Ovary (tissue), 9 donors: ENCODE data around the gene ALOX12B. TPM values are rescaled to one million over a fixed set of nuclear protein-coding genes. Genes with fewer than 3 reads are reported as not detected.

Source experiments
- DNase-seq, 5 donors: peaks; one replicate each; pipeline ENCODE4 v3.0.0-alpha.2; 2019 to 2020
- H3K27ac ChIP-seq, 2 donors: fragments of 200-600 bp; one replicate each; pipeline versions ENCODE4 v1.5.1 to v1.8.0; 2019 to 2022
- H3K27me3 ChIP-seq: fragments of 200-600 bp; one replicate; pipeline ENCODE4 v1.8.0; 2022
- H3K36me3 ChIP-seq: fragments of 200-600 bp; sonication (generic); one replicate; pipeline ENCODE4 v1.5.1; 2019
- H3K4me1 ChIP-seq: one replicate; pipeline ENCODE4 v1.8.1; 2013; ENCODE audit warnings: mild to moderate bottlenecking, moderate library complexity; ENCODE audit not compliant: insufficient read depth
- H3K4me3 ChIP-seq: fragments of 200-600 bp; sonication (generic); one replicate; pipeline ENCODE4 v1.5.1; 2017
- H3K9me3 ChIP-seq, 2 donors: fragments of 200-600 bp in 1 of 2; sonication (generic) in 1 of 2; one replicate each; pipeline versions ENCODE4 v1.5.1 to v1.8.1; 2013 to 2019; ENCODE audit warnings: mild to moderate bottlenecking in 1 of 2, moderate library complexity in 1 of 2
- EP300 ChIP-seq: sonication (generic); formaldehyde crosslinking; IDR thresholded peaks from one replicate; pipeline ENCODE4 v1.6.1; 2017; ENCODE audit warnings: antibody characterized with exemption
- POLR2A ChIP-seq: fragments of 450-650 bp; IDR thresholded peaks from one replicate; pipeline ENCODE4 v1.6.1; 2017; ENCODE audit warnings: antibody characterized with exemption, mild to moderate bottlenecking, moderate library complexity
- WGBS, 3 donors: extraction: QIAGEN DNeasy Blood & Tissue Kit in 1 of 3; methylation state at CpG; one replicate each; pipeline versions ENCODE4 v1.1.5 to v1.1.7; 2013 to 2017; 5-methylcytosine and 5-hydroxymethylcytosine counted together
- intact Hi-C, 4 donors: fragments of 100-400 bp; cut with DNase I; formaldehyde crosslinking; loops; one replicate each; pipeline versions ENCODE4 v1.11.0 to v1.15.1; 2022 to 2023
- polyA plus RNA-seq, 2 donors: library from polyadenylated mRNA; stranded (reverse); fragments of 200-250 nt in 1 of 2; fragments of 350-450 nt in 1 of 2; fragmentation: Illumina TruSeq in 1 of 2; extraction: RNeasy Lipid Tissue Mini Kit (QIAGEN cat#74804) in 1 of 2; gene quantifications; one replicate each; pipeline ENCODE4 v1.2.3, GENCODE V29; 2013 to 2014
- total RNA-seq, 7 donors: library from RNA; depleted of rRNA in 2 of 7; stranded (reverse); fragments of >200 nt in 2 of 7; fragmentation: NEBNext Ultra II Directional in 3 of 7; extraction: Animal tissue kit (Norgen Biotek cat#: 25700) in 3 of 7; gene quantifications; one replicate each; pipeline versions ENCODE4 v1.1.0 to v1.2.4, GENCODE V29; 2016 to 2023
- TF ChIP-seq, protein P1 (sequence below), 3 donors: fragments of 450-650 bp in 2 of 3; fragments of 200-600 bp in 1 of 3; IDR thresholded peaks; one replicate each; pipeline versions ENCODE4 v1.5.1 to v1.8.0; 2016 to 2022; ENCODE audit warnings: antibody characterized with exemption in 3 of 3, mild to moderate bottlenecking in 1 of 3
- donor health status: DM: no; HTN: no; CAD: no; lungs with moderate emphysema.
- donor health status: DM: no; HTN: no; CAD: no.
- donor health status: Bipolar disorder and iron deficiency.
- donor health status: DM: yes; HTN: yes; CAD: no.
- donor health status: DM: no; HTN: no; CAD: no.
- donor health status: DM: yes; HTN: yes; CAD: no.

ALOX12B gene
- total and polyA plus RNA-seq, 9 donors: 0.70 TPM; not detected in 8

DNA sequence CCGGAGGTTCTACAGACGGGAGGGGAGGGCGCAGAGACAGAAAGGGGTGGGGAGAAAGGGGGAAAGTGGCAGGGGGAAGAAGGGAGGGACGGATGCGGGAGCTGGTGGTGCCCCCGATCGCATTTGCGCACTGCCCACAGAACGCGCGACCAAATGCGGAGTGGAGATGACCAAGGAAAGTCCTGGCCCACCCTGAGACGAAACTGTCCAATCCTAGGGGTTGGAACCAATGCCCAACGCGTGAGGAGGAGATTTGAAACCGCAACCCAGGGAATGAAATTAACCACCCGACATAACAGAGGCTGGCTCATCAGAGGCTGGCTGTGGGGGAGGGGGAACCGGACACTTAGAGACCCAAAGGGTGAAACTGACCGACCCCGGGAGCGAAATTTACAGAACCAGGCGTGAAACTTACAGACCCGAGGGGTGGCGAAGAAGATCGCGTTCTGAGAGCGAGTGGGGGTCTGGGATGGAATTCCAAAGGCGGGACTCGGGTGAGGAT is 35.0 kb upstream of the ALOX12B start:
- Histone ChIP-seq H3K4me3 (peak overlapping the region; percentile 51), H3K36me3 (no peaks in the 10 kb centered on the region), H3K27ac (peak overlapping the region in 1 of 2 donors; percentile 26), H3K27me3 (no peaks in the 10 kb centered on the region), H3K4me1 (peaks cover 20% of the 10 kb centered on the region), H3K9me3 (no peaks in the 10 kb centered on the region)
- TF ChIP-seq EP300: no peak
- TF ChIP-seq POLR2A: no peak
- TF ChIP-seq, protein P1, sequence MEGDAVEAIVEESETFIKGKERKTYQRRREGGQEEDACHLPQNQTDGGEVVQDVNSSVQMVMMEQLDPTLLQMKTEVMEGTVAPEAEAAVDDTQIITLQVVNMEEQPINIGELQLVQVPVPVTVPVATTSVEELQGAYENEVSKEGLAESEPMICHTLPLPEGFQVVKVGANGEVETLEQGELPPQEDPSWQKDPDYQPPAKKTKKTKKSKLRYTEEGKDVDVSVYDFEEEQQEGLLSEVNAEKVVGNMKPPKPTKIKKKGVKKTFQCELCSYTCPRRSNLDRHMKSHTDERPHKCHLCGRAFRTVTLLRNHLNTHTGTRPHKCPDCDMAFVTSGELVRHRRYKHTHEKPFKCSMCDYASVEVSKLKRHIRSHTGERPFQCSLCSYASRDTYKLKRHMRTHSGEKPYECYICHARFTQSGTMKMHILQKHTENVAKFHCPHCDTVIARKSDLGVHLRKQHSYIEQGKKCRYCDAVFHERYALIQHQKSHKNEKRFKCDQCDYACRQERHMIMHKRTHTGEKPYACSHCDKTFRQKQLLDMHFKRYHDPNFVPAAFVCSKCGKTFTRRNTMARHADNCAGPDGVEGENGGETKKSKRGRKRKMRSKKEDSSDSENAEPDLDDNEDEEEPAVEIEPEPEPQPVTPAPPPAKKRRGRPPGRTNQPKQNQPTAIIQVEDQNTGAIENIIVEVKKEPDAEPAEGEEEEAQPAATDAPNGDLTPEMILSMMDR (IDR thresholded peaks at IDR 0.05): no peak
- intact Hi-C loops: loop anchor here in 3 of 4 donors (2.0 to 10.0 kb wide), 5 partner anchors 40 to 102 kb away; partner anchors contain the start of genes TMEM107 (in 1 of the 3) and VAMP2 (in 1 of the 3)
- DNase-seq: peak in 3 of 5 donors; percentile 56 to 59 (median 57)
- WGBS, 3 donors: 0 to 1% (median 0%) methylated on average over 29 of the region's 29 CpGs

DNA sequence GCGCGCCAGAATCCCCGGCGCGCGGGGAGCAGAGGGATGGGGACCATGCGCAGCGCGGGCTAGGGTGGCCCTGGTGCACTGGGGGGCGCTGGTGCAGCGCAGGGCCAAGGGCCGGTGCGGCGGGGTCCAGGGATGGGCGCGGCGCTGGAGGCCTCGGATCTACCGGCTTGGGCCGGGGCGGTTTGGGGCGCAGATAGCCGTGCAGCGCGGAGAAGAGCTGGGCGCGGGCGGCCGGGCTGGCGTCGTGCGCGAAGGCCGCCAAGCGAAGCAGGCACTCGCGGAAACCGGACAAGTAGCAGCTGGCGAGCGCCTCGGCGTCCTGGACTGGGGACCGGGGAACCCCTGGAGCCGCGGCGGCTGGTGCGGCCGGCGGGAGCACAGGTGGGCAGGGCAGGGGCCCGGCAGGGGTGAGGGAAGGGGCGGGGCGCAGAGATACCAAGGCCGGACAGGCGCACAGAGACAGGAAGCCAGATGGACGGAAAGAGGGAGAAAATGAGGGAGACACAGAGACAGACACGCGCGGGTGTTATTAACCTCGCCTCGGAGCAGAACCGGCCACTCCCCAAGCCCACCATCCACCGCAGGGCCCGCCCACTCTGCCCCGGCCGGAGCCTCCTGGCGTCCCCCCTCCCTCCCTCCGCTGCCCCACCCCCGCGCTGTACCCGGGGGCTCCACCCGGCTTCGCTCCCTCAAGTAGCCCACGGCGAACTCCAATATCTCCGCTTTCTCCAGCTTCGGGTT is 34.3 kb upstream of the ALOX12B start:
- peak; percentile 53 to 82 (median 77) for DNase-seq
- H3K4me1 ChIP-seq: peaks cover 20% of the 10 kb centered on the region
- peak overlapping the region; percentile 51 for H3K4me3 ChIP-seq
- 0 to 1% (median 1%) methylated on average over 51 to 76 of the region's 76 CpGs for WGBS, 3 donors
- TF ChIP-seq, protein P1 (IDR thresholded peaks at IDR 0.05): peak; percentile 25 to 64 (median 35)
- TF ChIP-seq POLR2A: no peak
- no peaks in the 10 kb centered on the region for H3K36me3 ChIP-seq
- intact Hi-C loops: loop anchor here in 3 of 4 donors (2.0 to 10.0 kb wide), 6 partner anchors 41 to 103 kb away; partner anchors contain the start of genes TMEM107 (in 1 of the 3) and VAMP2 (in 1 of the 3)
- peak overlapping the region; percentile 26 to 53 for H3K27ac ChIP-seq
- H3K9me3 ChIP-seq: no peaks in the 10 kb centered on the region
- no peaks in the 10 kb centered on the region for H3K27me3 ChIP-seq

DNA sequence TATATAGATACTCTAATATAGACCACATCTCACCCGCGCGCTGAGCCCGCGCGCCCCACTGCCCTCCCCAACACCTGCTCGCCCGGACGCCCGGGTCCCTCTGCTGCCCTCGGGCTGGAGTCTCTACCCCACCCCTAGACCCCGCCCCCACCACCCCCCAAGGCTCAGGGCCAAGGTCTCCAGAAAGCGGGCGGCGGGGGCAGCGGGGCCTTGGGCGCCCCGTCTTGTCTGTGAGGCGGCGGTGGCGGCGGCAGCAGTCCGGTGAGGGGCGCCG is 33.8 kb upstream of the ALOX12B start:
- 1% methylated on average over 23 to 25 of the region's 25 CpGs for WGBS, 3 donors
- peak in 2 of 5 donors; percentile 24 to 68 for DNase-seq
- Histone ChIP-seq H3K36me3 (no peaks in the 10 kb centered on the region), H3K27me3 (no peaks in the 10 kb centered on the region), H3K27ac (peak overlapping the region; percentile 26 to 53), H3K9me3 (no peaks in the 10 kb centered on the region), H3K4me1 (peaks cover 20% of the 10 kb centered on the region), H3K4me3 (peak overlapping the region; percentile 51)
- TF ChIP-seq POLR2A: no peak
- TF ChIP-seq EP300: no peak
- TF ChIP-seq, protein P1 (IDR thresholded peaks at IDR 0.05): no peak
- intact Hi-C loops: loop anchor here in 3 of 4 donors (2.0 to 10.0 kb wide), 5 partner anchors 56 to 103 kb away; partner anchors contain the start of gene TMEM107 (in 1 of the 3)

DNA sequence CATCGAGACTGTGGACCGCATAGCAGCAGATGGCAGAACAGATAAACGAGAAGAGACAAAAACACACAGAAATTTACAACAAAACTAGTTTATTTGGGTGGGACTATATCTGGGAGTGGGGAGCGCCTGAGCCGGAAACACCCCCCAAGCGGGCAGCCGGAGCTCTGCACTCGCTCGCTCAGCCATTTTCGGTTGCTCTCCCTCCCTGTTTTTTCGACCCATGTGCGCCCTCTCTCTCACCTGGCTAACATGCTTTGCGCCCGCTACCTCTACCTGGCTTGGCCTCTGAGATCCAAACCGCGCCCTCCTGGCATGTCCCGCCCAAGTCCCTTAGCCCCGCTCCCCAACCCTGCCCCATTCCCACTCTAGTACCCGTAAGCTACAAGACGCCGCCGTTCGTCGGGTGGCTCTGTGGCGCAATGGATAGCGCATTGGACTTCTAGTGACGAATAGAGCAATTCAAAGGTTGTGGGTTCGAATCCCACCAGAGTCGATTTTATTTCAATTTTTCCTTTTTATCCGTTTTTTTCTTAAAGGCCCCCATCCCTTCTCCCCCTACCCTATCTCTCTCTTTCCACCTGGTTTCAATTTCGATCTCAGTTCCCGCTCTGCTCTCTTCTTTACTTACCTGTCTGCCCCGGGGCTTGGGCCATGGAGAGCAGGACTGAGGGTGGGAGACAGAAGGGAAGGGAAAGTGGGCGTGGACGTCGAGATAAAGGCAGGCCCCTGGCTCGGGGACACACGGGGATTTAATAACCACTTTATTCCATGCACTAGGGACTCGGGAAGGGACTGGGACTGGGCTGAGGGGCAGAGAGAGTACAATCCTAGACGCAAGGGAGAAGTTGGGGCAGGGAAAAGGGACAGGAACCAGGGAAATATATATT is 33.2 kb upstream of the ALOX12B start:
- DNase-seq: peak; percentile 54 to 74 (median 74)
- 0 to 1% (median 1%) methylated on average over 40 of the region's 40 CpGs for WGBS, 3 donors
- H3K27ac ChIP-seq: peak overlapping the region; percentile 26 to 43
- H3K27me3 ChIP-seq: no peaks in the 10 kb centered on the region
- no peaks in the 10 kb centered on the region for H3K36me3 ChIP-seq
- H3K9me3 ChIP-seq: no peaks in the 10 kb centered on the region
- H3K4me1 ChIP-seq: peaks cover 20% of the 10 kb centered on the region
- no peak for TF ChIP-seq EP300
- TF ChIP-seq, protein P1 (IDR thresholded peaks at IDR 0.05): peak in 2 of 3 donors; percentile 28 to 54
- intact Hi-C loops: loop anchor here in 3 of 4 donors (2.0 to 10.0 kb wide), 5 partner anchors 57 to 104 kb away; partner anchors contain the start of gene TMEM107 (in 1 of the 3)
- H3K4me3 ChIP-seq: peak overlapping the region; percentile 51
